ENCODE data around the gene ZFYVE16. TPM values are rescaled to one million over a fixed set of nuclear protein-coding genes. Genes with fewer than 3 reads are reported as not detected.

Gene ZFYVE16
- total RNA-seq, 4 donors from 2014 or later: 24.3 to 64.0 (median 34.0) TPM

GRCh38 chr5:80509362-80509761 is 101.5 kb downstream of the ZFYVE16 start:
- Histone ChIP-seq H3K36me3 (no peaks in the 10 kb centered on the region), H3K4me3 (no peak overlapping the region), H3K4me1 (no peaks in the 10 kb centered on the region), H3K27ac (no peak overlapping the region), H3K9me3 (no peaks in the 10 kb centered on the region), H3K27me3 (no peaks in the 10 kb centered on the region)
- in situ Hi-C loops (cut with MboI; ENCODE audit: low pct_ligation_motif_present in 1 of 4, low pct_unique_long_range_greater_than_20kb in 1 of 4, low sequenced_read_pairs in 3 of 4) (no loop called here), intact Hi-C loops (cut with DNase I; ENCODE audit: low total_unique reads) (no loop called here)
- TF ChIP-seq POLR2AphosphoS5 (IDR thresholded peaks at IDR 0.05) (no peak), CTCF (IDR thresholded peaks at IDR 0.05) (no peak), POLR2A (IDR thresholded peaks at IDR 0.05) (no peak), EP300 (IDR thresholded peaks at IDR 0.05; ENCODE audit: low read depth) (no peak)
- no peak for DNase-seq
- WGBS, 2 donors (ENCODE audit: low coverage in 1 of 2): 83 to 90% methylated on average over 3 to 4 of the region's 4 CpGs

- in situ Hi-C loops (cut with MboI; ENCODE audit: low pct_ligation_motif_present in 1 of 4, low pct_unique_long_range_greater_than_20kb in 1 of 4, low sequenced_read_pairs in 3 of 4): no loop called here
- H3K4me3 ChIP-seq: no peak overlapping the region
- intact Hi-C loops (cut with DNase I; ENCODE audit: low total_unique reads): no loop called here
These were observed 109.0 kb downstream of the ZFYVE16 start for GRCh38 chr5:80516826-80517225.

More at GRCh38 chr5:80516826-80517225, 109.0 kb downstream of the ZFYVE16 start:
- Histone ChIP-seq H3K36me3 (no peaks in the 10 kb centered on the region), H3K9me3 (no peaks in the 10 kb centered on the region), H3K27ac (no peak overlapping the region), H3K27me3 (no peaks in the 10 kb centered on the region), H3K4me1 (no peaks in the 10 kb centered on the region)
- 75 to 76% methylated on average over 4 of the region's 4 CpGs for WGBS, 2 donors (ENCODE audit: low coverage in 1 of 2)
- TF ChIP-seq POLR2AphosphoS5 (IDR thresholded peaks at IDR 0.05) (no peak), EP300 (IDR thresholded peaks at IDR 0.05; ENCODE audit: low read depth) (no peak), POLR2A (IDR thresholded peaks at IDR 0.05) (no peak), CTCF (IDR thresholded peaks at IDR 0.05) (no peak)
- DNase-seq: no peak

Small RNAs within 50 kb of the gene (small RNA-seq; reads per million reads assigned to genes)
- gene RNU6-211P: 0 to 0.59 (median 0.14) reads per million in 4 donors

Other genes starting within 250 kb of the ZFYVE16 start
- 10 to 100 TPM; 40.6 to 90.4 (median 79.6) TPM for gene SERINC5, start 152.0 kb upstream of the ZFYVE16 start, total RNA-seq
- not detected for gene SPZ1, start 88.1 kb upstream of the ZFYVE16 start, total RNA-seq
- 1 to 10 TPM in 3 of 4 donors, not detected in 1; 1.1 to 4.1 (median 3.8) TPM for gene FAM151B, start 80.0 kb downstream of the ZFYVE16 start, total RNA-seq
- not detected for gene ANKRD34B, start 162.2 kb downstream of the ZFYVE16 start, total RNA-seq
- gene MSH3, start 246.6 kb downstream of the ZFYVE16 start, total RNA-seq: 10 to 100 TPM in 3 of 4 donors, 1 to 10 TPM in 1; 6.4 to 22.2 (median 17.2) TPM
- 10 to 100 TPM; 12.7 to 31.4 (median 26.8) TPM for gene DHFR, start 246.9 kb downstream of the ZFYVE16 start, total RNA-seq